Stomach (tissue), 4 donors: ENCODE data around the gene RASSF3.

Source experiments
- POLR2A ChIP-seq, 4 donors: fragments of 450-650 bp; IDR thresholded peaks; one replicate each; pipeline ENCODE4 v1.6.1; 2016; ENCODE audit warnings: antibody characterized with exemption in 4 of 4, control low read depth in 2 of 4, mild to moderate bottlenecking in 1 of 4, moderate library complexity in 1 of 4
- POLR2AphosphoS5 ChIP-seq, 3 donors: sonication (generic); formaldehyde crosslinking; IDR thresholded peaks; one replicate each; pipeline ENCODE4 v1.6.1; 2016; ENCODE audit warnings: antibody characterized with exemption in 3 of 3
- TF ChIP-seq, protein P1 (sequence below), 7 experiments: fragments of 450-650 bp in 4 of 7; fragments of 200-600 bp in 3 of 7; sonication (generic) in 3 of 7; IDR thresholded peaks; one replicate each; pipeline ENCODE4 v1.5.1; 2016 to 2019; ENCODE audit warnings: antibody characterized with exemption in 7 of 7, control low read depth in 2 of 7, mild to moderate bottlenecking in 1 of 7

DNA sequence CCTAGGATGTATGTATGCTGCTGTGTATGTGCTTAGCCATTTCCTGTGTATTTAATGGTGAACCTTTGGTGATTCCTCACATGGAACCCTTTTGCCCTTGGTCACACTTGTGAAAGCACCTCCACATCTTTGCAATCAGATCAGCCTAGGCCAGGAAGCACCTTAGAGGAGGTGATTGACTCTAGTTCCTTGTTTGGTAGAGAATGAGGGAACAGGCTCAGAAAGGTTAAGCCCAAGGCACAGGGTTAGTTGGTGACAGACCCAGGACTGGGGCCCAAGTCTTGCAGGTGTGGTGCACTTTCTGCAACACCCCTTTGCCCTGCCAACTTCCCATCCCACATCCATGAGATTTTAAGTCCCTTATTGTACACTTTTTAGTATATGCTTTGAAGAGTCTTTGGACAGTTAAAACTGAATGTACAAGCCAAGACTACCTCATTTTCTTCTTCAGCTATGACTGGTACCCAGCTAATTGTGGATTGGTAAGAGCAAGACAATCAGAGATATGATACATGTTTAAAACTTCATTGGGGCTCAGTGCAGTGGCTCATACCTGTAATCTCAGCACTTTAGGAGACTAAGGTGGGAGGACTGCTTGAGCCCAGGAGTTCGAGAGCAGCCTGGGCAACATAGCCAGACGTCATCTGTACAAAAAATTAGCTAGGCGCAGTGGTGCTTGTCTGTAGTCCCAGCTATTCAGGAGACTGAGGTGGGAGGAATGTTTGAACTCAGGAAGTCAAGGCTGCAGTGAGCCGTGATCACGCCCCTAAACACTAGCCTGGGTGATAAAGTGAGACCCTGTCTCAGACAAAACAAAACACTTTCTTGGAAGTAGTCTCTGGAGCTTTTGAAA is 71.1 kb downstream of the RASSF3 start:
- TF ChIP-seq, protein P1, sequence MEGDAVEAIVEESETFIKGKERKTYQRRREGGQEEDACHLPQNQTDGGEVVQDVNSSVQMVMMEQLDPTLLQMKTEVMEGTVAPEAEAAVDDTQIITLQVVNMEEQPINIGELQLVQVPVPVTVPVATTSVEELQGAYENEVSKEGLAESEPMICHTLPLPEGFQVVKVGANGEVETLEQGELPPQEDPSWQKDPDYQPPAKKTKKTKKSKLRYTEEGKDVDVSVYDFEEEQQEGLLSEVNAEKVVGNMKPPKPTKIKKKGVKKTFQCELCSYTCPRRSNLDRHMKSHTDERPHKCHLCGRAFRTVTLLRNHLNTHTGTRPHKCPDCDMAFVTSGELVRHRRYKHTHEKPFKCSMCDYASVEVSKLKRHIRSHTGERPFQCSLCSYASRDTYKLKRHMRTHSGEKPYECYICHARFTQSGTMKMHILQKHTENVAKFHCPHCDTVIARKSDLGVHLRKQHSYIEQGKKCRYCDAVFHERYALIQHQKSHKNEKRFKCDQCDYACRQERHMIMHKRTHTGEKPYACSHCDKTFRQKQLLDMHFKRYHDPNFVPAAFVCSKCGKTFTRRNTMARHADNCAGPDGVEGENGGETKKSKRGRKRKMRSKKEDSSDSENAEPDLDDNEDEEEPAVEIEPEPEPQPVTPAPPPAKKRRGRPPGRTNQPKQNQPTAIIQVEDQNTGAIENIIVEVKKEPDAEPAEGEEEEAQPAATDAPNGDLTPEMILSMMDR (IDR thresholded peaks at IDR 0.05), result no peak
- TF ChIP-seq POLR2A (IDR thresholded peaks at IDR 0.05) (no peak), POLR2AphosphoS5 (IDR thresholded peaks at IDR 0.05) (no peak)
